MM.1S (cell line): ENCODE measurements around the gene DSCAML1.

Experiments
- DNase-seq: peaks from one replicate; pipeline ENCODE4 v3.0.0-alpha.2; 2015
- H2AFZ ChIP-seq: fragments of 300-600 bp; sonication (generic); 2 replicates; pipeline ENCODE4 v1.6.0; 2016; ENCODE audit warnings: antibody characterized with exemption, low read length
- H3F3A ChIP-seq: fragments of 300-600 bp; sonication (generic); 2 replicates; pipeline ENCODE4 v1.6.1; 2016; ENCODE audit warnings: mild to moderate bottlenecking, antibody characterized with exemption, low read length, moderate library complexity, mixed read lengths; ENCODE audit not compliant: insufficient read depth
- H3K27ac ChIP-seq: fragments of 300-600 bp; sonication (generic); 2 replicates; pipeline ENCODE4 v1.5.1; 2016; ENCODE audit warnings: mild to moderate bottlenecking, low read length
- H3K27me3 ChIP-seq: fragments of 300-600 bp; sonication (generic); replicated peaks from 2 replicates; pipeline ENCODE4 v1.6.0; 2016; ENCODE audit warnings: low read length; ENCODE audit not compliant: insufficient read depth
- H3K36me3 ChIP-seq: fragments of 300-600 bp; sonication (generic); replicated peaks from 2 replicates; pipeline ENCODE4 v1.6.1; 2016; ENCODE audit warnings: mild to moderate bottlenecking, low read length, mixed read lengths; ENCODE audit not compliant: insufficient read depth
- H3K4me1 ChIP-seq: fragments of 300-600 bp; sonication (generic); 2 replicates; pipeline ENCODE4 v1.6.1; 2016; ENCODE audit warnings: low read length, mixed read lengths
- H3K4me2 ChIP-seq: fragments of 300-600 bp; sonication (generic); 2 replicates; pipeline ENCODE4 v1.6.0; 2016; ENCODE audit warnings: low read depth, low read length
- H3K4me3 ChIP-seq: fragments of 300-600 bp; sonication (generic); 2 replicates; pipeline ENCODE4 v1.5.1; 2016; ENCODE audit warnings: low read length, mixed read lengths
- H3K79me2 ChIP-seq: fragments of 300-600 bp; sonication (generic); 2 replicates; pipeline ENCODE4 v1.6.1; 2016; ENCODE audit warnings: mixed run types, low read length, mixed read lengths
- H3K9ac ChIP-seq: fragments of 300-600 bp; sonication (generic); 2 replicates; pipeline ENCODE4 v1.6.1; 2016; ENCODE audit warnings: low read length, mixed read lengths
- H3K9me2 ChIP-seq: fragments of 300-600 bp; sonication (generic); replicated peaks from 2 replicates; pipeline ENCODE4 v1.6.1; 2016; ENCODE audit warnings: mild to moderate bottlenecking, low read length, mixed read lengths; ENCODE audit not compliant: insufficient read depth
- H3K9me3 ChIP-seq: fragments of 300-600 bp; sonication (generic); replicated peaks from 2 replicates; pipeline ENCODE4 v1.6.1; 2016; ENCODE audit warnings: mild to moderate bottlenecking, low read length, mixed read lengths; ENCODE audit not compliant: insufficient read depth
- H4K20me1 ChIP-seq: fragments of 300-600 bp; sonication (generic); 2 replicates; pipeline ENCODE4 v1.6.1; 2016; ENCODE audit warnings: mild to moderate bottlenecking, low read length, moderate library complexity, mixed read lengths; ENCODE audit not compliant: insufficient read depth
- EZH2 ChIP-seq: fragments of 300-600 bp; sonication (generic); optimal IDR thresholded peaks from 2 replicates; pipeline ENCODE3; 2017; ENCODE audit warnings: low read depth, mild to moderate bottlenecking, antibody characterized with exemption, low read length, mixed read lengths
- EZH2phosphoT487 ChIP-seq: fragments of 300-600 bp; sonication (generic); IDR thresholded peaks from 2 replicates; pipeline ENCODE4 v1.6.1; 2018; ENCODE audit warnings: antibody characterized with exemption, low read length
- TF ChIP-seq, protein P1 (sequence below): fragments of 300-600 bp; sonication (generic); IDR thresholded peaks from 2 replicates; pipeline ENCODE4 v1.5.1; 2016; ENCODE audit warnings: antibody characterized with exemption, low read length, mixed read lengths

The DSCAML1 gene

DNA sequence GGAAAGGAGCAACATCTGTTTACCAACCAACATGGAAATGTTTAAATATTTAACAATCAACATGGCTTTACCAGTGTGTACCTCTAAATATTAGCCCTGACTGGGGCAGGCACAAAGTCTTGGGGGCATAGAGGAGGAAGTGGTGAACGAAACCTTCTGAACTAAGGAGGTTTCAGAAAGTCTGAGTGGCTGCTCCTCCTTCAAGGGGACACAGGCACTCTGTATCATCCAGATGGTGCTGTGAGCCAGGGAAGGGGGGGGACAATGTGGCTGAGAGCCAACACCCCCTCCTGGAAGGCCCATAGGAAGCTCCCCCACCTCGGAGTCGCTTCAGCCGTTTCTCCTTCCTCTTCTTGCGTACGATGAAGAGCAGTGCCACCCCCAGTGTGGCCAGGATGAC is 361.7 kb downstream of the DSCAML1 start:
- Histone ChIP-seq H3K9me3 (no peaks in the 10 kb centered on the region), H3K27ac (no peak overlapping the region), H3K36me3 (no peaks in the 10 kb centered on the region), H4K20me1 (no peaks in the 10 kb centered on the region), H3K4me3 (no peak overlapping the region), H3K4me1 (no peaks in the 10 kb centered on the region), H3K79me2 (no peaks in the 10 kb centered on the region), H3K9ac (no peak overlapping the region), H2AFZ (no peak overlapping the region), H3K9me2 (no peaks in the 10 kb centered on the region), H3F3A (no peaks in the 10 kb centered on the region), H3K4me2 (no peak overlapping the region), H3K27me3 (peaks cover 61% of the 10 kb centered on the region)
- no peak for TF ChIP-seq EZH2phosphoT487
- TF ChIP-seq, protein P1, sequence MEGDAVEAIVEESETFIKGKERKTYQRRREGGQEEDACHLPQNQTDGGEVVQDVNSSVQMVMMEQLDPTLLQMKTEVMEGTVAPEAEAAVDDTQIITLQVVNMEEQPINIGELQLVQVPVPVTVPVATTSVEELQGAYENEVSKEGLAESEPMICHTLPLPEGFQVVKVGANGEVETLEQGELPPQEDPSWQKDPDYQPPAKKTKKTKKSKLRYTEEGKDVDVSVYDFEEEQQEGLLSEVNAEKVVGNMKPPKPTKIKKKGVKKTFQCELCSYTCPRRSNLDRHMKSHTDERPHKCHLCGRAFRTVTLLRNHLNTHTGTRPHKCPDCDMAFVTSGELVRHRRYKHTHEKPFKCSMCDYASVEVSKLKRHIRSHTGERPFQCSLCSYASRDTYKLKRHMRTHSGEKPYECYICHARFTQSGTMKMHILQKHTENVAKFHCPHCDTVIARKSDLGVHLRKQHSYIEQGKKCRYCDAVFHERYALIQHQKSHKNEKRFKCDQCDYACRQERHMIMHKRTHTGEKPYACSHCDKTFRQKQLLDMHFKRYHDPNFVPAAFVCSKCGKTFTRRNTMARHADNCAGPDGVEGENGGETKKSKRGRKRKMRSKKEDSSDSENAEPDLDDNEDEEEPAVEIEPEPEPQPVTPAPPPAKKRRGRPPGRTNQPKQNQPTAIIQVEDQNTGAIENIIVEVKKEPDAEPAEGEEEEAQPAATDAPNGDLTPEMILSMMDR, result no peak
- no peak for TF ChIP-seq EZH2
- DNase-seq, result peak; percentile 16

DNA sequence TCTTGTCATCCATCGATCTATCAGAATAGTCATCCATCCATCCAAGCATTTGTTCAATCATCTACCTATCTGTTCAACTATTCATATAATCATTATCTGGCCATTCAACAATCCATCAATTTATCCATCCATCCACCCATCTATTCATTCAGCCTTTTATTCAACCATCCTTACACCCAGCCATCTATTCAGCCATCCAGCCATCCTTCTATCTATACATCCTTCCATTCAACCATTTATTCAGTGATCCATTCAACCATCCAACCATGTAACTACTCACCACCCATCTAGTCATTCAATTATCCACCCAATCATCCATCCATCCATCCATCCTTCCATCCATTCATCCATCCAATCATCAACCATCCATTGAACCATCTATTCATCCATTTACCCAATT is 362.5 kb downstream of the DSCAML1 start:
- no peak for DNase-seq
- H3K9me2 ChIP-seq, result no peaks in the 10 kb centered on the region
- no peaks in the 10 kb centered on the region for H3K9me3 ChIP-seq
- TF ChIP-seq EZH2phosphoT487 (no peak), EZH2 (no peak)
- TF ChIP-seq, protein P1, result no peak
- H2AFZ ChIP-seq, result no peak overlapping the region
- H3K27me3 ChIP-seq, result peaks cover 52% of the 10 kb centered on the region
- no peaks in the 10 kb centered on the region for H3K79me2 ChIP-seq
- no peak overlapping the region for H3K4me3 ChIP-seq
- H3K27ac ChIP-seq, result no peak overlapping the region
- H3K36me3 ChIP-seq, result no peaks in the 10 kb centered on the region
- H3K4me1 ChIP-seq, result no peaks in the 10 kb centered on the region
- no peak overlapping the region for H3K9ac ChIP-seq
- H3K4me2 ChIP-seq, result no peak overlapping the region
- no peaks in the 10 kb centered on the region for H4K20me1 ChIP-seq
- H3F3A ChIP-seq, result no peaks in the 10 kb centered on the region

DNA sequence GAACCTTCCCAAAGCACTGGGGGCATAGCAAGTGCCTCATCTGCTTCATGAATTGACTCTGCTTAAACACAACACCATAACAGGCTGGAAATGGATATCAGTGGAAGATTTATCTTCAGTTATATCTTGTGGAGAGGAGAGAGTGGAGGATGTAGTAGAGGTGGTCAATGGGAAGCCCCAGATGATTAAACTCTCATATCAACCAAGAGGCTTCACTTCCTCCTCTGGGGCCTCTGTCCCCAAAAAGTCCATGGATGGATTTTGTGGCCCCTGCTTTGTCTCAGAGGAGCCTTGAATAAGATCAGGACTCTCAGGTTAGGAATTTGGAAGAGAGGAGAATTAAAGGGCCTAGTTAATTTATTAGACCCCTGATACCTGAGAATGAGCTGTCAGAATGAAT is 363.3 kb downstream of the DSCAML1 start:
- no peak for DNase-seq
- H3K36me3 ChIP-seq, result no peaks in the 10 kb centered on the region
- H2AFZ ChIP-seq, result no peak overlapping the region
- H3K27ac ChIP-seq, result no peak overlapping the region
- H3K4me1 ChIP-seq, result no peaks in the 10 kb centered on the region
- no peak overlapping the region for H3K4me3 ChIP-seq
- H3K27me3 ChIP-seq, result peaks cover 47% of the 10 kb centered on the region
- no peaks in the 10 kb centered on the region for H3K79me2 ChIP-seq
- H3K4me2 ChIP-seq, result no peak overlapping the region
- no peaks in the 10 kb centered on the region for H3K9me2 ChIP-seq
- no peaks in the 10 kb centered on the region for H3K9me3 ChIP-seq
- no peak for TF ChIP-seq EZH2
- TF ChIP-seq, protein P1, result no peak
- no peak for TF ChIP-seq EZH2phosphoT487
- H3F3A ChIP-seq, result no peaks in the 10 kb centered on the region
- no peak overlapping the region for H3K9ac ChIP-seq
- H4K20me1 ChIP-seq, result no peaks in the 10 kb centered on the region
